ENCODE measurements around the gene LARP7. TPM values are rescaled to one million over a fixed set of nuclear protein-coding genes. Genes with fewer than 3 reads are reported as not detected.
"Not testable (repeated sequence)": the region's sequence is repeated elsewhere in the genome, so short reads cannot be mapped to it uniquely, and the experiment has no call there.

LARP7 gene
- total RNA-seq, 4 donors from 2014 or later, result 28.4 to 59.4 (median 31.2) TPM

GRCh38 chr4:112594993-112595392 lies 42.0 kb upstream of the LARP7 start:
- no peaks in the 10 kb centered on the region for H3K36me3 ChIP-seq
- H3K4me3 ChIP-seq, result no peak overlapping the region
- DNase-seq, result no peak
- H3K27ac ChIP-seq, result no peak overlapping the region
- no peaks in the 10 kb centered on the region for H3K9me3 ChIP-seq
- no peaks in the 10 kb centered on the region for H3K4me1 ChIP-seq
- no peaks in the 10 kb centered on the region for H3K27me3 ChIP-seq
- TF ChIP-seq CTCF (IDR thresholded peaks at IDR 0.05) (no peak), POLR2A (IDR thresholded peaks at IDR 0.05) (no peak)

- DNase-seq, result peak in 1 of 3 donors; percentile 50
- no peak for TF ChIP-seq POLR2A (IDR thresholded peaks at IDR 0.05)
- TF ChIP-seq CTCF (IDR thresholded peaks at IDR 0.05), result peak in 5 of 6 experiments; percentile 30 to 56 (median 51)
- Histone ChIP-seq H3K9me3 (no peaks in the 10 kb centered on the region), H3K4me1 (no peaks in the 10 kb centered on the region), H3K27ac (no peak overlapping the region), H3K27me3 (no peaks in the 10 kb centered on the region), H3K36me3 (peaks cover 0 to 2% (median 0%) of the 10 kb centered on the region in 3 donors), H3K4me3 (no peak overlapping the region)
Measured at GRCh38 chr4:112604589-112604988, 32.4 kb upstream of the LARP7 start.

GRCh38 chr4:112612814-112613213 lies 24.1 kb upstream of the LARP7 start:
- not testable (repeated sequence) for H3K4me3 ChIP-seq, H3K4me1 ChIP-seq, H3K27ac ChIP-seq, DNase-seq, H3K27me3 ChIP-seq, H3K36me3 ChIP-seq, H3K9me3 ChIP-seq

GRCh38 chr4:112616984-112617383 lies 20.0 kb upstream of the LARP7 start:
- TF ChIP-seq CTCF (IDR thresholded peaks at IDR 0.05) (no peak), POLR2A (IDR thresholded peaks at IDR 0.05) (no peak)
- no peak for DNase-seq
- H3K36me3 ChIP-seq, result no peaks in the 10 kb centered on the region
- H3K4me1 ChIP-seq, result no peaks in the 10 kb centered on the region
- no peak overlapping the region for H3K27ac ChIP-seq
- no peaks in the 10 kb centered on the region for H3K9me3 ChIP-seq
- H3K27me3 ChIP-seq, result no peaks in the 10 kb centered on the region
- H3K4me3 ChIP-seq, result no peak overlapping the region

- TF ChIP-seq CTCF (IDR thresholded peaks at IDR 0.05) (no peak), POLR2A (IDR thresholded peaks at IDR 0.05) (no peak)
- no peaks in the 10 kb centered on the region for H3K9me3 ChIP-seq
- H3K36me3 ChIP-seq, result peaks cover 0 to 6% (median 0%) of the 10 kb centered on the region in 3 donors
- H3K4me1 ChIP-seq, result no peaks in the 10 kb centered on the region
- H3K4me3 ChIP-seq, result no peak overlapping the region
- no peaks in the 10 kb centered on the region for H3K27me3 ChIP-seq
- H3K27ac ChIP-seq, result no peak overlapping the region
- no peak for DNase-seq
Measured at GRCh38 chr4:112626228-112626627, 10.7 kb upstream of the LARP7 start.

GRCh38 chr4:112633477-112634235 lies 3.3 kb upstream of the LARP7 start:
- Histone ChIP-seq H3K4me1 (peaks cover 0 to 9% (median 4%) of the 10 kb centered on the region in 4 donors), H3K27me3 (no peaks in the 10 kb centered on the region), H3K36me3 (peaks cover 0 to 6% (median 0%) of the 10 kb centered on the region in 3 donors), H3K4me3 (no peak overlapping the region), H3K27ac (no peak overlapping the region), H3K9me3 (no peaks in the 10 kb centered on the region)
- TF ChIP-seq POLR2A (IDR thresholded peaks at IDR 0.05) (no peak), CTCF (IDR thresholded peaks at IDR 0.05) (peak; percentile 3 to 44 (median 38))
- DNase-seq, result no peak

All from Peyer's patch (tissue), 4 donors.